Ovary (tissue), 9 donors: ENCODE measurements around the gene RNASE2. TPM values are rescaled to one million over a fixed set of nuclear protein-coding genes. Genes with fewer than 3 reads are reported as not detected.

ENCODE experiments used
- DNase-seq, 5 donors: peaks; one replicate each; pipeline ENCODE4 v3.0.0-alpha.2; 2019 to 2020
- H3K27ac ChIP-seq, 2 donors: fragments of 200-600 bp; one replicate each; pipeline versions ENCODE4 v1.5.1 to v1.8.0; 2019 to 2022
- H3K27me3 ChIP-seq: fragments of 200-600 bp; one replicate; pipeline ENCODE4 v1.8.0; 2022
- H3K36me3 ChIP-seq: fragments of 200-600 bp; sonication (generic); one replicate; pipeline ENCODE4 v1.5.1; 2019
- H3K4me1 ChIP-seq: one replicate; pipeline ENCODE4 v1.8.1; 2013; ENCODE audit warnings: mild to moderate bottlenecking, moderate library complexity; ENCODE audit not compliant: insufficient read depth
- H3K4me3 ChIP-seq: fragments of 200-600 bp; sonication (generic); one replicate; pipeline ENCODE4 v1.5.1; 2017
- H3K9me3 ChIP-seq, 2 donors: fragments of 200-600 bp in 1 of 2; sonication (generic) in 1 of 2; one replicate each; pipeline versions ENCODE4 v1.5.1 to v1.8.1; 2013 to 2019; ENCODE audit warnings: mild to moderate bottlenecking in 1 of 2, moderate library complexity in 1 of 2
- CTCF ChIP-seq, 3 donors: fragments of 450-650 bp in 2 of 3; fragments of 200-600 bp in 1 of 3; IDR thresholded peaks; one replicate each; pipeline versions ENCODE4 v1.5.1 to v1.8.0; 2016 to 2022; ENCODE audit warnings: antibody characterized with exemption in 3 of 3, mild to moderate bottlenecking in 1 of 3
- EP300 ChIP-seq: sonication (generic); formaldehyde crosslinking; IDR thresholded peaks from one replicate; pipeline ENCODE4 v1.6.1; 2017; ENCODE audit warnings: antibody characterized with exemption
- POLR2A ChIP-seq: fragments of 450-650 bp; IDR thresholded peaks from one replicate; pipeline ENCODE4 v1.6.1; 2017; ENCODE audit warnings: antibody characterized with exemption, mild to moderate bottlenecking, moderate library complexity
- WGBS, 3 donors: extraction: QIAGEN DNeasy Blood & Tissue Kit in 1 of 3; methylation state at CpG; one replicate each; pipeline versions ENCODE4 v1.1.5 to v1.1.7; 2013 to 2017; 5-methylcytosine and 5-hydroxymethylcytosine counted together
- intact Hi-C, 4 donors: fragments of 100-400 bp; cut with DNase I; formaldehyde crosslinking; loops; one replicate each; pipeline versions ENCODE4 v1.11.0 to v1.15.1; 2022 to 2023
- polyA plus RNA-seq, 2 donors: library from polyadenylated mRNA; stranded (reverse); fragments of 200-250 nt in 1 of 2; fragments of 350-450 nt in 1 of 2; fragmentation: Illumina TruSeq in 1 of 2; extraction: RNeasy Lipid Tissue Mini Kit (QIAGEN cat#74804) in 1 of 2; gene quantifications; one replicate each; pipeline ENCODE4 v1.2.3, GENCODE V29; 2013 to 2014
- total RNA-seq, 7 donors: library from RNA; depleted of rRNA in 2 of 7; stranded (reverse); fragments of >200 nt in 2 of 7; fragmentation: NEBNext Ultra II Directional in 3 of 7; extraction: Animal tissue kit (Norgen Biotek cat#: 25700) in 3 of 7; gene quantifications; one replicate each; pipeline versions ENCODE4 v1.1.0 to v1.2.4, GENCODE V29; 2016 to 2023
- donor health status: DM: no; HTN: no; CAD: no; lungs with moderate emphysema.
- donor health status: DM: no; HTN: no; CAD: no.
- donor health status: Bipolar disorder and iron deficiency.
- donor health status: DM: yes; HTN: yes; CAD: no.
- donor health status: DM: no; HTN: no; CAD: no.
- donor health status: DM: yes; HTN: yes; CAD: no.

Gene RNASE2
- total and polyA plus RNA-seq, 9 donors = 0.38 to 3.0 (median 1.2) TPM; not detected in 1

DNA sequence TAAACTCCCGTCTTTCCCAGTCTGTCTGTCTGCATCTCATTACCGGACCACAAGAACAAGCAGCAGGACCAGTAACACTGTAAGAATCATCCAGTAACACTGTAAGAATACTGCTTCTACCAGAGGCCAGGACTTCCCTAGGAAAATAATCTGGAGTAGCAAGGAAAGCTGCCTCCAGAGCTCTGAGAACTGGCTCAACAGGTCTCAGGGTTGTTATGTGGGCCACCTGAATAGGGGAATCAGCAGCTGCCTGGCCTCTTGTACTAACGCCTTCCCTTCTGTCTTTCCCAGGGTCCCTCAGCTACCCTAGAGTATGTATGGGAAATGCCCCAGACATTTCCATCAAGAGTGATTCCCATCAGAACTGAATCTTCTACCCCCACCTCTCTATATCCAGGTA is 42.9 kb downstream of the RNASE2 start:
- Histone ChIP-seq H3K9me3 (no peaks in the 10 kb centered on the region), H3K27me3 (no peaks in the 10 kb centered on the region), H3K4me1 (no peaks in the 10 kb centered on the region), H3K4me3 (no peak overlapping the region), H3K27ac (no peak overlapping the region), H3K36me3 (no peaks in the 10 kb centered on the region)
- no peak for DNase-seq
- 54 to 60% (median 58%) methylated on average over 3 of the region's 3 CpGs for WGBS, 3 donors
- intact Hi-C loops = loop anchor here in 1 of 4 donors (10.0 kb wide), 1 partner anchor 47 kb away; the partner anchor contains the start of gene RNASE7
- TF ChIP-seq POLR2A = no peak
- no peak for TF ChIP-seq CTCF (IDR thresholded peaks at IDR 0.05)
- no peak for TF ChIP-seq EP300

DNA sequence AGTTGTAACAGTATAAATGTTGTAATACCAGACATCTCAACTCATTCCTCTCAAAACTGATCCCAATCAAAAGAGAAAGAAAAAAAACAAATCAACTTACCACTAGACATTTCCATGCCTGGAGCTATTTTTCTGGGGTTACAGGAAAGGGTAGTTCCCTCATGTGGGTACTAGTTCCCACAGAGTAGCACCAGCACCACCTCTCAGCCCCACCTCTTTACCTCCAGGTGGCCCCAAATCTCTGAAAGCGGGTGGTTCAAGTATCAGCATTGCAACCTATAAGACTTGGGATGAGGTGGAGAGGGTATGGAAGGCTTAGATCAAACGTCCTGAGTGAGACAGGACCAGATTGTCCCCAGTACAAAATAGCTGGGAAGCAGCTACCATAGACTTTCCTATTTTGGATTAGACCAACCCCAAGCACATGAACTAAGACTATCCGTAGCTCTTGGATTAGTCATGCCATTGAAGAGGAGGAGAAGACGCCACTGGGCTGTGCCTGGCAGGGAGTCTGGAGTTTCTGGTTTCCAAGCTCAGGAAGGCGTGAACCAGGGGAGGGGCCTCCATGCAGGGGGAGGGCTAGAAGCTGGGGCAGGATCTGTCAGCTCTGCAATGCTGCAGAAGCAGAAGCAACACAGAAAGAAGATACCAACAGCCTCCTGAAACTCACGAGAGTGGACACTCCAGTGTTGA is 43.5 kb downstream of the RNASE2 start, which contains the start of gene SLC39A2:
SLC39A2 (plus strand) TSS at position 620 of the 693 bp plus-strand sequence. CDS start 154 bp downstream, outside the sequence.
- Histone ChIP-seq H3K4me1 (no peaks in the 10 kb centered on the region), H3K9me3 (no peaks in the 10 kb centered on the region), H3K36me3 (no peaks in the 10 kb centered on the region), H3K4me3 (no peak within 1 kb of the TSS), H3K27me3 (no peaks in the 10 kb centered on the region), H3K27ac (no peak within 1 kb of the TSS)
- intact Hi-C loops = loop anchor here in 1 of 4 donors (10.0 kb wide), 1 partner anchor 46 kb away; the partner anchor contains the start of gene RNASE7
- no peak for DNase-seq
- TF ChIP-seq EP300 (no peak), POLR2A (no peak), CTCF (IDR thresholded peaks at IDR 0.05) (no peak)
- 30 to 37% (median 35%) methylated on average over 6 of the region's 6 CpGs for WGBS, 3 donors

GRCh38 chr14:20999591-20999990 is 44.3 kb downstream of the RNASE2 start:
- no peak for TF ChIP-seq CTCF (IDR thresholded peaks at IDR 0.05)
- TF ChIP-seq POLR2A = no peak
- no peak for TF ChIP-seq EP300
- Histone ChIP-seq H3K27ac (no peak overlapping the region), H3K9me3 (no peaks in the 10 kb centered on the region), H3K27me3 (no peaks in the 10 kb centered on the region), H3K4me1 (no peaks in the 10 kb centered on the region), H3K4me3 (no peak overlapping the region), H3K36me3 (no peaks in the 10 kb centered on the region)
- WGBS, 3 donors = 61 to 66% (median 63%) methylated on average over 4 of the region's 4 CpGs
- intact Hi-C loops = loop anchor here in 1 of 4 donors (10.0 kb wide), 1 partner anchor 45 kb away; the partner anchor contains the start of gene RNASE7
- no peak for DNase-seq

DNA sequence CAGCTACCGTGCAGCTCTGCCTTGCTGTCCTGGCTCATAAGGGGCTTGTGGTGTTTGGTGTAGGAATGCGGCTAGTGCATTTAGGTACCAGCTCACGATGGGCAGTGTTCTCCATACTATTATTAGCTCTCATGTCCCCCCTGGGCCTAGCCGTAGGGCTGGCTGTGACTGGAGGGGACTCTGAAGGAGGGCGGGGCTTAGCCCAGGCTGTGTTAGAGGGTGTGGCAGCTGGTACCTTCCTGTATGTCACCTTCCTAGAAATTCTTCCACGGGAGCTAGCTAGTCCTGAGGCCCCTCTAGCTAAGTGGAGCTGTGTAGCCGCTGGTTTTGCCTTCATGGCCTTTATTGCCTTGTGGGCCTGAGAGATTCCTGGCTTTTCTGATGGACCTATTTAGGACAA is 45.9 kb downstream of the RNASE2 start:
- Histone ChIP-seq H3K9me3 (no peaks in the 10 kb centered on the region), H3K4me1 (no peaks in the 10 kb centered on the region), H3K36me3 (no peaks in the 10 kb centered on the region), H3K4me3 (no peak overlapping the region), H3K27me3 (no peaks in the 10 kb centered on the region), H3K27ac (no peak overlapping the region)
- TF ChIP-seq EP300 (no peak), CTCF (IDR thresholded peaks at IDR 0.05) (no peak), POLR2A (no peak)
- DNase-seq = no peak
- intact Hi-C loops = no loop called here
- 69 to 75% (median 71%) methylated on average over 7 of the region's 7 CpGs for WGBS, 3 donors
